ENCODE measurements around the gene TFEB.
A peak's percentile ranks its signal among the peaks of the same experiment; 100 is the strongest.

TFEB gene

DNA sequence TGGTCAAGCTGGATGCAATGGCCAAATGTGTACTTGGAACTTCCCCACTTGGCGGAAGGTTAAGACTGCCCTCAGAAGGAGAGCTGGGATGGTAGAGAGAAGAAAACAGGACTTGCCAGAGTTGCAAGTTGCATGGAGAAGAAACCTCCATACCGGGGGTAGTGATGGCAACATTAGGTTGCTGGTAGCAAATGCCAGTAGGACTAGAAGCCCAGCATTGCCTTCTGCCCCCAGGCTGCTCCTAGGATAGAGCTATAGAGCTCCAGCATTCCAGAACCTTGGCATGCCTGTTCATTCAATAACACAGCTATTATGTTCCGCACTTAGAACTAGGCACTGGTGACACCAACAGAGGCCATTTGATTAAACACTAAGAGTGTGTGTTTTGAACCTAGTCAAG is 26.6 kb downstream of the TFEB start:
- Histone ChIP-seq H3K4me1 (ENCODE audit: control insufficient read depth, insufficient read depth, low read length) (no peaks in the 10 kb centered on the region), H3K4me3 (ENCODE audit: low read depth, low read length) (no peak overlapping the region), H3K36me3 (ENCODE audit: control insufficient read depth in 2 of 2, insufficient read depth in 1 of 2, low read length in 2 of 2) (no peaks in the 10 kb centered on the region), H3K9me3 (ENCODE audit: control insufficient read depth, insufficient read depth, low read depth, low read length) (no peaks in the 10 kb centered on the region), H3K27ac (ENCODE audit: extremely low read depth, low read depth, low read length) (no peak overlapping the region)
- TF ChIP-seq ZNF629 (tag by site-specific recombination; IDR thresholded peaks at IDR 0.05), result no peak
- no peak for TF ChIP-seq ZBTB48 (tag by site-specific recombination; IDR thresholded peaks at IDR 0.05)
- TF ChIP-seq SP7 (tag by site-specific recombination; IDR thresholded peaks at IDR 0.05), result no peak
- TF ChIP-seq ZNF202 (tag by site-specific recombination; IDR thresholded peaks at IDR 0.05; ENCODE audit: borderline replicate concordance), result no peak
- POLR2A ChIA-PET, result no interaction called here
- CTCF ChIA-PET, result interaction anchor here (0.9 to 6.8 kb wide), 11 partner anchors 9 to 340 kb away, joined by 3 to 73 read pairs (median 5); partner anchors contain the start of gene TOMM6

DNA sequence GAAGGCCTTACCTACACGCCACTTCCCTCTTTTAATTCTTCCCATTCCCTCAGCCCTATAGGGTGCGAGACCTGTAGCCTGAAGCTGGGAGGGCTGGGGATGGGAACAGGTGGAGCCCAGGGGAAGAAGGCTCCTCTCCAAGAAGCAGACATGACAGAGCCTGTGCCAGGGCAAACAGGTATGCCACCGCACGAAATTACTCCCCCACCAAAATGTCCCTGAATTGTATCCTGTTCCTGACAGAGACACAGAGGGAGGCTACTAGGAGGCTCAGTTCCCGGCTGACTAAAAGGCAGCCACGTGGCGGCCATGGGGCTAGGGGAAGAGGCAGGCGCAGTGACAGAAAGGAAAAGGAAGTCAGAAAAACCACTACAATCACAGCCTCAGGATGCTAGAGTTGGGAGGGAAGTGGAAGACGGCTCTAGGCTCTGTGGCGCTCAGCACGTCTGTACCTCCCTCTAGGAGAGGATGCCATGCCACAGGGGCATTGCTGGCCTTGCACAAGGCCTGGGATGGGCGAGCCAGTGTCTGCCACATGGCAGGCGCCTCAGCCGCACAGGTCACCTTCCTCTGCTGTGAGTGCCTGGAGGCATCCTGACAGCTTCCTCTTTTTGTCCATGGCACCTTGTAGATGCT is 27.7 kb downstream of the TFEB start:
- Histone ChIP-seq H3K4me3 (ENCODE audit: low read depth, low read length) (no peak overlapping the region), H3K27ac (ENCODE audit: extremely low read depth, low read depth, low read length) (no peak overlapping the region), H3K9me3 (ENCODE audit: control insufficient read depth, insufficient read depth, low read depth, low read length) (no peaks in the 10 kb centered on the region), H3K36me3 (ENCODE audit: control insufficient read depth in 2 of 2, insufficient read depth in 1 of 2, low read length in 2 of 2) (no peaks in the 10 kb centered on the region), H3K4me1 (ENCODE audit: control insufficient read depth, insufficient read depth, low read length) (no peaks in the 10 kb centered on the region)
- CTCF ChIA-PET, result interaction anchor here (0.5 to 6.8 kb wide), 12 partner anchors 10 to 79 kb away, joined by 3 to 73 read pairs (median 12); partner anchors contain the start of gene TOMM6
- POLR2A ChIA-PET, result interaction anchor here (0.6 kb wide), 1 partner anchor 1039 kb away, joined by 4 read pairs; no protein-coding TSS in a partner anchor
- TF ChIP-seq ZNF626 (tag by site-specific recombination; IDR thresholded peaks at IDR 0.05), result no peak
- no peak for TF ChIP-seq BCL11B (tag by site-specific recombination; IDR thresholded peaks at IDR 0.05; ENCODE audit: low read depth)
- no peak for TF ChIP-seq ZNF155 (tag by site-specific recombination; IDR thresholded peaks at IDR 0.05)
- TF ChIP-seq, protein P1, sequence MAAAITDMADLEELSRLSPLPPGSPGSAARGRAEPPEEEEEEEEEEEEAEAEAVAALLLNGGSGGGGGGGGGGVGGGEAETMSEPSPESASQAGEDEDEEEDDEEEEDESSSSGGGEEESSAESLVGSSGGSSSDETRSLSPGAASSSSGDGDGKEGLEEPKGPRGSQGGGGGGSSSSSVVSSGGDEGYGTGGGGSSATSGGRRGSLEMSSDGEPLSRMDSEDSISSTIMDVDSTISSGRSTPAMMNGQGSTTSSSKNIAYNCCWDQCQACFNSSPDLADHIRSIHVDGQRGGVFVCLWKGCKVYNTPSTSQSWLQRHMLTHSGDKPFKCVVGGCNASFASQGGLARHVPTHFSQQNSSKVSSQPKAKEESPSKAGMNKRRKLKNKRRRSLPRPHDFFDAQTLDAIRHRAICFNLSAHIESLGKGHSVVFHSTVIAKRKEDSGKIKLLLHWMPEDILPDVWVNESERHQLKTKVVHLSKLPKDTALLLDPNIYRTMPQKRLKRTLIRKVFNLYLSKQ (tag by site-specific recombination; IDR thresholded peaks at IDR 0.05; ENCODE audit: borderline replicate concordance), result no peak
- TF ChIP-seq ZNF600 (tag by site-specific recombination; IDR thresholded peaks at IDR 0.05), result no peak
- no peak for TF ChIP-seq ZNF548 (tag by site-specific recombination; IDR thresholded peaks at IDR 0.05)

DNA sequence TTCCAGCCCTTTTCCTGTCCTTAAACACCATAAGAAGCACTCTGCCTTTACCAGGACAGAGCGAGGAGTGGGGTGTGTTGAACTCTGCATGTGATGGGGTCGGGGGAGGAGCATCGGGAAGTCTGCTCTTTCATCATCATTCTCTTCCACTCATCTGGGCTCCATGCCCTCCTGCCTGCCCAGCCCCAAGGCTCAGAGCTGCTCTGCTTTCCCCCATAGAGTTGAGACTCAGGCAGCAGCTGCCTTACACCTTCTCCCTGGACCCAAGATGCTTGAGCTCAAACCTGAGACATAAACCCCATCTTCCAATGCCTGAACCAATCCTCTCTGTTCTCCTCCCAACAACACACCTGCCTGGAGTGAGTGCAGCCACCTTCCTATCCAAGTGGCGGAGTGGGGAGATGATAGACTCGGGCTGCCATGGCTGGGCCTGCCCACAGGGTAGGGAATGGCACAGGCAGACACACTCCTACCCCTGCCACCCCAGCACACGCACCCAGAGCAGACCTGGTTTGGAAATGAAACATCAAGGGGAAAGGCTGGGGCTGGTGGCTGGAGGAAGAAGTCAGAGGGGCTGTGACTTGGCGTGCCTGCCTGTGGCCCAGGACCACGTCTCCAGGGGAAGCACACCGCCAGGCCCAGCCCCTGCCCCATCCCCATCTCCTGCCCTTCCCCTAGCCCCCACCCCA is 28.4 kb downstream of the TFEB start:
- CTCF ChIA-PET, result interaction anchor here (0.7 to 6.8 kb wide), 13 partner anchors 11 to 630 kb away, joined by 3 to 73 read pairs (median 14); partner anchors contain the start of gene TOMM6
- Histone ChIP-seq H3K27ac (ENCODE audit: extremely low read depth, low read depth, low read length) (no peak overlapping the region), H3K4me1 (ENCODE audit: control insufficient read depth, insufficient read depth, low read length) (no peaks in the 10 kb centered on the region), H3K9me3 (ENCODE audit: control insufficient read depth, insufficient read depth, low read depth, low read length) (no peaks in the 10 kb centered on the region), H3K4me3 (ENCODE audit: low read depth, low read length) (no peak overlapping the region), H3K36me3 (ENCODE audit: control insufficient read depth in 2 of 2, insufficient read depth in 1 of 2, low read length in 2 of 2) (no peaks in the 10 kb centered on the region)
- peak; percentile 41; the same call in 1 of the 2 replicates for TF ChIP-seq ZNF600 (tag by site-specific recombination; IDR thresholded peaks at IDR 0.05)
- peak; percentile 91 for TF ChIP-seq ZBTB17 (tag by site-specific recombination; IDR thresholded peaks at IDR 0.05)
- TF ChIP-seq GLIS1 (tag by site-specific recombination; IDR thresholded peaks at IDR 0.05), result no peak
- no peak for TF ChIP-seq ZSCAN16 (tag by site-specific recombination; IDR thresholded peaks at IDR 0.05)
- TF ChIP-seq ZFHX2 (tag by site-specific recombination; conservative IDR thresholded peaks at IDR 0.05), result 0 out of 2 replicates have a peak, but pooled peaks have one; percentile 0
- TF ChIP-seq, protein P2, sequence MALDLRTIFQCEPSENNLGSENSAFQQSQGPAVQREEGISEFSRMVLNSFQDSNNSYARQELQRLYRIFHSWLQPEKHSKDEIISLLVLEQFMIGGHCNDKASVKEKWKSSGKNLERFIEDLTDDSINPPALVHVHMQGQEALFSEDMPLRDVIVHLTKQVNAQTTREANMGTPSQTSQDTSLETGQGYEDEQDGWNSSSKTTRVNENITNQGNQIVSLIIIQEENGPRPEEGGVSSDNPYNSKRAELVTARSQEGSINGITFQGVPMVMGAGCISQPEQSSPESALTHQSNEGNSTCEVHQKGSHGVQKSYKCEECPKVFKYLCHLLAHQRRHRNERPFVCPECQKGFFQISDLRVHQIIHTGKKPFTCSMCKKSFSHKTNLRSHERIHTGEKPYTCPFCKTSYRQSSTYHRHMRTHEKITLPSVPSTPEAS (tag by site-specific recombination; IDR thresholded peaks at IDR 0.05), result no peak
- POLR2A ChIA-PET, result interaction anchor here (0.6 to 0.8 kb wide), 3 partner anchors 15 to 1039 kb away, joined by 3 to 4 read pairs (median 4); no protein-coding TSS in a partner anchor
